GM21360 (cell line): ENCODE measurements around the gene SMPD1.

Experiments used
- ATAC-seq: cut with Tn5 transposase; IDR thresholded peaks from one replicate; pipeline ENCODE4 v1.9.1; 2021; ENCODE audit warnings: mild to moderate bottlenecking, moderate library complexity; ENCODE audit not compliant: unreplicated experiment

The SMPD1 gene

GRCh38 chr11:6389905-6390717 is at the start of gene SMPD1:
TSS of gene SMPD1 (plus strand) at chr11:6390474. CDS start at chr11:6390599, 125 bp downstream.
- ATAC-seq = peak; percentile 95

GRCh38 chr11:6345366-6345765 is 44.9 kb upstream of the SMPD1 start:
- ATAC-seq = no peak

GRCh38 chr11:6350043-6350442 is 40.2 kb upstream of the SMPD1 start:
- ATAC-seq = no peak

- ATAC-seq = no peak
Observed at GRCh38 chr11:6350486-6350885, 39.8 kb upstream of the SMPD1 start.

GRCh38 chr11:6351782-6352382 is 38.4 kb upstream of the SMPD1 start:
- ATAC-seq = no peak

DNA sequence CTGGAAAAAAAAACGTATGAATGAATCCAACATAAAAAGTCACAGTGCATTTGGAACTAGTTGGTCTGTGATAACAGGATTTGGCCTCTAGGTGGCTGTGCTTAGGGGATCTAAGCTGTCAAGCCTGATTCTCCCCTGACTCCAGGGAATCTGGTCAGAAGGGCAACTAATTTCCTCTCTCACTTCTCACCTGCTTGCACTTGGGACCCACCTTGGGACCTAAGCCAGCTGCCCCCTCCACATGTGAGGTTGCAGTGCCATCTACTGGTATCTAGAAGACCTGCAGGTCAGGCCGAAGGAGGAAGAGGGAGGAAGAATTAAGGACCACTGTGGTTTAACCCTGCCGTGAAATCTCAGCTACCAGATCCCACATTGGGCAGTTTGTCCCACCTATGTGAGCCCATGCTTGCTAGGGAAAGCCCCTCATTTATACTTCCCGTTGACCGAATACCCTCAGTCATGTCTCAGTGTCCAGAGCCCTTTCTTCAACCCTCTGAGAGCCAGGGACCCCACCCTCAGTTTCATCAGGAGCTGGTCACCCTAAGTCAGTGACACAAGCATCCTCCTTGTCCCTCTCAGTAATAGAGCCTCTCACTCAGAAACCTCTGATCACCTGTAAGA is 36.8 kb upstream of the SMPD1 start:
- peak; percentile 75 for ATAC-seq

DNA sequence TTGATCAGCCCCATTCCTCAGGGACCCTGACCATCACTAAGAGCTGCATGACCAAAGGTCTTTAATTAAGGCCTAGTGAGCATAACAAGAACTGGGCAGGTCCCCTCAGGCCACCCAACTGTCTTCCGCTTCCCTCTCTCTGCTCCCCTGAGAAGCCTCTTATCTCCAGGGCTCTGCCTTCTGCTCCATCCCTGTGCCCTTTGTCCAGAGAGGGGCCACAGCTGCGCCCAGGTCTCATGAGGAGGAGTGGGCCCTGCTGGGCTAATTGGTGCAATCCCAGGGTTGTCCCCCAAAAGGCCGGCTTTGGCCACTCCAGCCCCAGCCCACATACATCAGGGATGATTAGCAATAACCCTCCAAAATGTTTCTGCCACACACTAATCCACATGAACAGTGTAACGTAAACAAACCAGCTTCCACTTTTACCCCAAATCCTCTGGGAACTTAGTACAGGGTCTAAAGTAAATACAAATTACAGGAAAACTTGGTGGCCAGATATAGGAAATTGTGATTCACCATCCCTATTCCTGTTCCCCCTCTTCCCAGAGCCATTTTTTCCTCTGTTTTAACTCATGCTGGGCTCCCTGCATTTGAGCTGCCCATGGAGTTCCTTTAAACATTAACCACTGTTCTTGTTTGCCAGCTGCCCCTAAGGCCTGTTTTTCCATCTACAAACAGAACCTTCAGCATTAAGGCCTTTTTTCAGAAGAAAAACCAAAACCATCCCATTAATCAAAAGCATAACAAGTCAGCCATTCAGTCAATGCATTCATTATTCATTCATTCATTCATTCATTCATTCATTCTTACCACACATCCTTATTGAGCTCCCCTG is 35.4 kb upstream of the SMPD1 start:
- no peak for ATAC-seq

GRCh38 chr11:6356503-6357055 is 33.7 kb upstream of the SMPD1 start:
- no peak for ATAC-seq

DNA sequence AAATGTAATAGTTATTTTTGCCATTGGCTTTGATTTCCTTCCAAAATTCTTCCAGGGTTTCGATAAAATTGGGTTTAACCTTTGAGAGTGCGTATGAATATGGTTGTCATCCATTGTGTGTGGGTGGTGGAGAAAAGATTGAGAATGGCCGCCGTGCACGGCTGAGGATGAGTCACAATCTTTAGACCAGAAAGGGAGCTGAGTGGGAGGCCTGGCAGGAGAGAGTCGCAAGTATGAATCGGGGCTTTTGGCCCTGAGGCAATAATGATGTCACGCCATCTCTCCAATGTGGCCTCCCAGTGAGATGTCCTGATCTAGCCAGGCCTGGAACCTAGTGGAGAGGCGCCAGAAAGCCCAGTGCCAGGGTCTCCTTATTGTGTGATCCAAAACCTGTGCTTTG is 33.1 kb upstream of the SMPD1 start:
- no peak for ATAC-seq

DNA sequence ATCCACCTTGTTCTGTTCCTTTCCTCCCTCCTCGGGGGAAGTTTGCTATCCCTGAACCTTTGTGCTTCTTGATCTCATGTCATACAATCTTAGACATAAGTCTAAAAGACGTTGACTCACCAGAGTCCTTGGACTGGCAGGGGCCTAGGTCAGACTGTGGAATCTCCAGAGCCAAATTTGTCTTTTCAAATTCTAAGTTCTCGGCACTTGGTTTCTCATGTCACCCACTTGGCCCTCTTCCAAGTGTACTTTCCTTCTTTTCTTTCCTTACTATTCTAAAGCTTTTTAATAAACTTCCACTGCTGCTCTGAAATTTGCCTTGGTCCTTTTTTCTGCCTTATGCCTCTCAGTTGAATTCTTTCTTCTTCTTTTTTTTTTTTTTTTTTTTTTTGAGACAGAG is 30.1 kb upstream of the SMPD1 start:
- ATAC-seq = no peak

GRCh38 chr11:6362185-6362872 is 27.9 kb upstream of the SMPD1 start:
- no peak for ATAC-seq

DNA sequence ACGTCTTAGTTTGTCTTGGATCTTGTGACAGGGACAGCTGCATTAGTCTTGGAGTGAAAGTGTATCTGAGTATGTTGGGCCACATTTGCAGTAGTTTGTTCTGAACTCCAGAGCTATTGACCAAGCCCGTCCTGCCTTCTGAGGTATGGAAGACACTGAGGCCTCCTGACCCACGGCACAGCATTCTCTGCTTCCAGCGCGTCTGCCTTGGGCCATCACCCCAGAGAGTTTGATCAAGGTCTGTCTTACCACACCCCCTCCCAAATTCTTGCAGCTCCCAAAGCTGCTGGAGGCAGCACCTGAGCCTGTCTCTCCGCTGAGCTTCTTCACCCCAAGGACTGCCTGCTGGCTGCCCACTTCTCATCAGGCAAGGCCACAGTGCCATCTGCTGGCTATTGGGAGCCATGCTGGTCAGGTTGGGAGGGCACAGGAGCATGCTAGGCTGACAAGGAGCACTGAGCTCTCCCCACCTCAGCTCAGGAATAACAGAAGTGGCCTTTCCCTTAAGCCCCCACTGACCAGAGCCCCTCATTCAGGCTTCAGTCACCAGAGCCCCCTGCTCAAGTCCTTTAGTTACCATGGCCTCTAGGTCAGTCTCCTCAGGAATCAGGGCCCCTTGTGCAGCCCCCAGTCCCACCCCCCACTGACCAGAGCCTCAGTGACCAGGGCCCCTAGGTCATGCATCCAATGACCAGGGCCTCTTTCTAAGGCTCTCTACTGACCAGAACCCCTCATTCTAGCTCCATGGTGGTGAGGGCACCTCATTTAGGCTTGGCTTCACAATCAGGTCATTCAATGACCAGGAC is 27.2 kb upstream of the SMPD1 start:
- ATAC-seq = peak; percentile 97

- ATAC-seq = no peak
Observed at GRCh38 chr11:6365659-6366058, 24.6 kb upstream of the SMPD1 start.

GRCh38 chr11:6371825-6372224 is 18.4 kb upstream of the SMPD1 start:
- no peak for ATAC-seq

- ATAC-seq = no peak
Observed at GRCh38 chr11:6377902-6378639, 12.2 kb upstream of the SMPD1 start.

DNA sequence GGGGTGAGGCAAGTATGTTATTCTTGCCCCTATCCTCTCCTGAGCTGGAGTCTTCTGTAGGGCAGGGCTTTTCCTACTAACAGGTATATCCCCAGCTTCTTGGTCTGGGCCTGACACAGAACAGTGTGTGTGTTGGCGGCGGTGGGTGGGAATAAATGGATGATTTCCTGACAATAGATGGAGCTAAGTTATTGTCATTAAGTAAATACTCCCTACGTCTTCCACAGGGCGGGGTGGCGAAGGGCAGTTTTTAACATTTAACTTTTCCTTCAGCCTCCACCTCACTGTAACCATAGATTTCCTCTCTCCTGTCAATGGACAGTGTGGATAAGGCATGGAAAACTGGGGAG is 11.7 kb upstream of the SMPD1 start:
- no peak for ATAC-seq

DNA sequence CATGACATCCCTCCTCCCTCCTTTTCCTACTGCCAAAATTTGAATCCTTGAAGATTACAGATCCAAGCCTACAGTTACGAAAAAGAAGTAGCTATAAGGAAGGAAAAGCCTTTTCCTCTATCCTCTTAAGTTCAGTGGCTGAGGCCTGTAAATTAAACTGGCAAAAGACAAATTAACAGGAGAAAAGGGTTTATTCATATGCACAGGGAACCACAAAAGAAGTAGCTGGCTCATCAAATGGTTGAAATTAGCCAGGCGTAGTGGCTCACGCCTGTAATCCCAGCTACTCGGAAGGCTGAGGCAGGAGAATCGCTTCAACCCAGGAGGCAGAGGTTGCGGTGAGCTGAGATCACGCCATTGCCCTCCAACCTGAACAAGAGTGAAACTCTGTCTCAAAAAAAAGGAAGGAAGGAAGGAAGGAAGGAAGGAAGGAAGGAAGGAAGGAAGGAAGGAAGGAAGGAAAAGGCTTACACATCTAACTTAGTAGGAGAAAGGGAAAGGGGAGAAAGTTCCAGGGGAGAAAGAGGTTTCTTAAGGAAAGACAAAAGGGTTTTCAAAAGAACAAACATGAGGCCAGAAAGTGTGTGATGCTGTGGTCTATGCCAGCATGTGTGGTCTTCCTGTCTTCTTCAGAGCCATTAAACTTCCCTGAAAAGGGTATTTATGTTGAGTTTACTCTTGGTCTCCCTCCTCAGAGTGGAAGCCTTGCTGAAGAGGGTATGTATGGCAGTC is 5.1 kb upstream of the SMPD1 start:
- ATAC-seq = no peak
